Activated CD8-positive, alpha-beta memory T cell treated with anti-CD3 and anti-CD28 coated beads, Interleukin-2, amount 50 U/mL, for 48 hours (primary cell): ENCODE measurements around the gene RNU1-3.
"Not testable (repeated sequence)": the region's sequence is repeated elsewhere in the genome, so short reads cannot be mapped to it uniquely, and the experiment has no call there.

Experiments used
- DNase-seq: peaks from one replicate; pipeline ENCODE4 v3.0.0-alpha.2; 2020

Gene RNU1-3

DNA sequence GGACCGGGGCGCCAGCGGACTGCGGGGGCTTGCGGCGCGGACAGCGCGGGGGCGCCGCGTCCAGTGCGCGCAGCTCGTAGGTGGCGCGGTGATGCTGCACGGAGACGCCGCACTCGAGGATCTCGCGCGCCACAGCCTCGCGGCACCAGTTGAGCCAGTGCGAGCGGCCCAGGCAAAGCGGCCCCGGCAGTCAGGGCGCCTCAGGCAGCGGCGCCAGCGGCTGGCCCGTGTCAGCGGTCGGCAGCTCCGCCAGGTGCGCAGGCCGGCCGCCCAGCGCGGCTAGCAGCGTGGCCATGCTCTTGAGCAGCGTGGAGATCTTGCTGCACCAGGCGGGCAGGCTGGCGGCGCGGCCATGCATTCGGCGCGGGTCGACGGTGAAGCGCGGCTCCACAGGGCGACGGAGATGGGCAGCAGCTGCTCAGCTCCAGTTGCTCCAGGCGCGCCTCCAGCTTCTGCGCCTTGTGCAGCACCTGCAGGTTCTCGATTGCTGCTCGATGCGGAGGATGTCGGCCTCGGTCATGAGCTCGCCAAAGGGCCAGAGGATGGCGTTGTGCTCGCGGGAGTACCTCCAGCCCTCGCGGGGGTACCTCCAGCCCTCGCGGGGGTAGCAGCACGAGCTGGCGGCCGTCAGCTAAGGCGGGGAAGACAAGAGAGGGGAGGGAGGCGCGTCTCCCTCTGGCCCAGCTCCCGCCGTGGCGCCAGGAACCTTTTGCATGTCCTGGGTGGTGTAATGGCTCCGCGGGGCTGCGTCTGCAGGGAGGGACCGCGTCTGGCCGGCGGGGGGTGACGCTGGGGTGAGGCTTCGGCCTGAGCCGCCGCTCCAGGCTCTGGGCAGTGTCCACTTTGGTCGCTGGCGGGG is 26.9 kb upstream of the RNU1-3 start:
- not testable (repeated sequence) for DNase-seq

DNA sequence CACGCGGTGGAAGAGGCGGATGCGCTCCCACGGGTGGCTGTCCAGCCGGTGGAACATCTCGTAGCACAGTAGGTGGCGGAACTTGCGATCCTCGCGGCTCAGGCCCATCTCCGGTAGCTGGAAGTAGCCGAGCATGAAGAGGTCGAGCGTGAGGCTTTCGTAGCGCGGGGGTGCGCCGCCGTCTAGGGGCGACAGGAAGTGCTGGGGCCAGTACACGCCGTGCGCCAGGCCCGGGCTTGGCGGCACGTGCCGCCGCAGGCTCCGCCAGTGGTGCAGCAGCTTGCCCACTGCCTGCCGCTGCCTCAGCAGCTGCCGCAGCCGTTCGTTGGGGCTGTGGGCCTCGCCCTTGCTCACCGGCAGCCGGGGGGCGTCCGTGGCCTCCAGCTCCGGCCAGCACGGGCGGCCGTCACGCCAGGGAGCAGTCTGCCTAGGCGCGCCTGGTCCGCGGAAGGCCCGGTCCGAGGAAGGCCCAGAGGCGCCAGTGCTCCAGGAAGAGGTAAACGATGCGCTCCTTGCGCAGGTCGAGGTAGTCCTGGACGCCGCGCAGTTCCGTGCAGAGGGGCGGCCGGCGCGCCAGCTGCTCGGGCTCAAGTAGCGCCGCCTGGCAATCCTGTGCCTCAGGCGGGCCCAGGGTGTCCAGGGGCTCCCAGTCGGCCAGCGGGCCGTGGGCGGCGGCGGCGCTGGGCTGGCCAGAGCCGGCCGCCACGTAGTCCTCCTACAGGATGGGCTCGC is 26.1 kb upstream of the RNU1-3 start:
- DNase-seq = not testable (repeated sequence)

DNA sequence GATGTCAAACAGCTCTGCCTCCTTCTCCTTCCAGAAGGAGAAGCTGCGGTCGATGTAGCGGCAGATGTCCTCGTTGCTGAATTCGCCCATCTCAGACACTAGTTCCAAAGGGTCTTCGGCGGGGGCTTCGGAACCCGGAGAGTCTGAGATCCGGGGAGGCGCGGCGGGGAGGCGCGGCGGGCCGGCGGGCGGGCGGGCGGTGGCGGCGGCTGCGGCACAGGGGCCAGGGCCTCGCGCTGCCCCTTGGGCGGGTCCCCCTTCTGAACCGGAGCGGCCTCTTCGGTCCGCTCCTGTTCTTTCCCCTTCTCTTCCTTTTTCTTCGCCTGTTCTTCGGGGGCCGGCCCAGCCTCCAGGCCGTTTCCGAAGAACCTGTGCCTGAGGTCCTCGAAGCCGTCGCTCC is 25.5 kb upstream of the RNU1-3 start:
- not testable (repeated sequence) for DNase-seq

DNA sequence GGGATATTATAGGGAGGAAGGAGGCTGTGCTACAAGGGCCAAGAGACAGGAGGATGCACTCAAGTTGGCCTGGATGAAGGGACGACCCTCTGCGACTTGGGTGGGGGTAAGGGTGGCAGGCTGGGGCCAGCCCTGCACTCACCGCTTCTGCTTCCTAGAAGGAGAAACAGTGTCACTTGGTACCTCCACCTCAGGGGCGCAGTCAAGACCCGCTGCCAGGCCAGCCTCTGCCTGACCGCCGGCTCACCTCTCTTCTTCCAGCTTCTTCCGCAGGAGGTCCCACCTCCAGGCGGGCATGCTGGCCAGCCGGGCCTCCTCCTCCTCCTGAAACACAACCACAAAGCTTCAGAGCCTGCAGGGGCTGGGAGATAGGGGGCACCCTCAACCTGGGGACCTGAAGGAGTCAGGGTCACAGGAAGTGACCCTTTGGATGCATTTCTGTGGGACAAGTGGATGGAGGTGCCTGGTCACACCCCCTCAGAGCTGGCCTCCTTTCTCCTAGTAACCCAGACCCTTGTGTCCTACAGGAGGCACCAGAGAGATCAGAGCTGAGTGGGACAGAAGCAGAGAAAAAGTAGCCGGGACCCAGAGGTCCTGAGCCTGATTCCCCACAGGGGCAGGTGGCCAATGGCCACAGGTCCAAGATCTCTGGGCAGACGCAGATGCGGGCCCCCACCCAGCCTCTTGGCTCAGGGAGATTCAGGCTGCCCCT is 24.4 kb upstream of the RNU1-3 start:
- DNase-seq = not testable (repeated sequence)

DNA sequence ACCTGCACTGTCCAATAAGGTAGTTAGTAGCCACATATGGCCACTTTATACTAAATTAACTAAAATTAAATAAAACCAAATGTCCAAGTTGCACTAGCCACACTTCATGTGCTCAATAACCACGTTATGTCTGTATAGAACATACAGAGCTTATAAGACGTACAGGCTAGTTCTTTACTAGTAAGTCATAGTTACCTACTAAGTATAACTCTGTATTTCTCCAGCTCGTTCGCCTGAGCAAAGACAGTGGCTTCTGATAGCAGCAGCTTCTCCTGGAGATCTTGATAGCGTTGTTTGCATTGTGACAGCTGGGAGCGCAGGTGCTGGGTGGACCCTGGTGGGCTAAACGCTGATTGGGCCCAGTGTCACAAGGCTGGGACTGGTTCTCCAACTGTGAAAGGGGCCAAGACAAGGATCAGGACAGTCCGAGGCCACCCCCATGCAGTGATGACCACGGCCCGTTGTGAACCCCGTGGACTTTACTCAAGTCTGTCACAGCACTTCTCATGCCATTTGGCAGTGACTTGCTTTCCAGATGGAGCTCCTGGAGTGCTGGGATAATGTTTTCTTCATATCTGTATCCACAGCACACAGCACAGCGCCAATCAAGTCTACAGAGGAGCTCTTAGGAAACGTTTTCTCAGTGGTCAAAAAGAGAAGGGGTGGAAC is 20.5 kb upstream of the RNU1-3 start:
- not testable (repeated sequence) for DNase-seq

DNA sequence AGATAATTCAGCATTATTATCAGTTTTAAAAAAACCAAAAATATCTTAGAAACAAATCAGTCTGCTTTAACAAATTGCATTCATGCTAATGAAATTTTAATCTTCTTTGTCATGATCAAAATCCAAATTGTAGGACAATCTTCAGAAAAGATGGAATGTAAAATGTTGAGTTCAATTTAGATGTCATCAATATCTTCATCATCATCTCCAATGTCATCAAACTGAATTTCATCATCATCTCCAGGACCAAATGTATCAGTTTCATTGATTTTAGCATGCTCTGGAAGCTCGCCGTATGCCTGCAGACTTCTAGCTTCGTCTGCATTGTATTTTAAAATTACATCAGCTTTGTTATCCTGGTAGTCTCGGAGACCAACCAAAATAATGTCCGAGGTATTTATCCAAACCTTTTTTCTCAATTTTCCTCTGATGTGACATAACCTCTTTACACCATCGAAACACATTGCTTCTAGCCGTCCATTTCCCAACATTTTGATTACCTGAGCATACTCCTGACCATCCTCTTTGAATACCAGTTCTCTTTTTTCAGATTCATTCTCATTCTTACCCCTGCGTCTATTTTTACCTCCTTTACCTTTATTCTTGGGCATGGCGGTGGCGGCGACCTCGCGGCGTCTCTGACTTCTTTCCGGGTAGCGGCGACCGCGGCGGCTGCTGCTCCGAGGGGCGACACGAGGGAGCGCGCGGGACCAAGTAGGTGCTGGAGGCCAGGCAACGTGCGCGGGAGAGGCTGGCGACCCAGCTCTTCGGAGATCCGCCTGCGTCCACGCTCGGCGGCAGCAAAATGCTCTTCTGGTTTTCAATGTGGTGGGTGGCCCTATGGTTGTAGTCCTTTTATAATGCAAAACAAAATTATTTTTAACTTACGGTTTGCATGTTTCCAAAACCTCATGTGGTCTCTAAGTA is 19.0 kb upstream of the RNU1-3 start:
- DNase-seq = not testable (repeated sequence)

DNA sequence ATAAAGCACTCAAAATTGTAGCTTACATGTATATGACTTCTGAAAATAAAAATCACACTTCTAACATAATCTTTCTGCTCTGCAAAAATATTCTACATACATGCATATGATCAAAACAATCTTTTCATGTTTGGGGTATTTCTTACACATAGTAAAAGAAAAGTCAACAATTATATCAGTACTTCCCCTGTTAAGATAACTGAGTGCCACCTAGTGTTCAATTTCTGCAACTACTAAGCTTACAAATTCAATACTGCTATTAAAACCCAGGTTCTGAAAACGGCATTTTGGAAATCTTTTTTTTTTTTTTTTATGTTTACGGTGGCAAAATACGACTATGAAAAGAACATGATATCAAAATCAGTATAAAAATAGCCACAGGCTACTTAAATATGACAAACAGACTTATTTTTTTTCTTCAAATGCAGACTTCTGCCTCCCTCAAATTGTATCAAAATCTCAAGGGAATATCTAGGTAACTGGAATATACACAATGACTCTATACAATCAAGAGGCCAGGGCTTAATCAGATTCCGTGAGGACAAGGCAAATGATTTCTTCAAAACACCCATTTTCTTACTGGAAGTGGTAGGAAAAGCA is 18.1 kb upstream of the RNU1-3 start:
- DNase-seq = not testable (repeated sequence)

DNA sequence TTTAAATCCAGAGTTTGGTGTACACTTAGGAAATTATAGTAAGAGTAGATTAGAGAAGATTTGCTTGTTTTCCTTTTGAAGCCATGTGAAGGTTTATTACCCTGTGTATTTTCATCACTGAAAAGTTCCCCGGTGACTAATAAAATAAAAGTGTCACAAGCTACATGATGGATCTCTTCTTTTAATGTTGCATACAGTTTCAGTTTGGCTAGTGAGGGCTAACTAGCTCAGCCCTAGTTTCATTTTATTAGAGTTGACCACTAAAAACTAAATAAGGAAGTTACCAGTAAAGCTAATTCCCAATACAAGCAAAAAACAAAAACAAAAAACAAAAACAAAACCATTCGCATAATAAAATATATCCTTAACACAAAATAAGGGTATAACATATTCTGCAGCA is 17.4 kb upstream of the RNU1-3 start:
- not testable (repeated sequence) for DNase-seq

- DNase-seq = not testable (repeated sequence)
Observed at GRCh38 chr1:16682803-16683202, 16.1 kb upstream of the RNU1-3 start.

DNA sequence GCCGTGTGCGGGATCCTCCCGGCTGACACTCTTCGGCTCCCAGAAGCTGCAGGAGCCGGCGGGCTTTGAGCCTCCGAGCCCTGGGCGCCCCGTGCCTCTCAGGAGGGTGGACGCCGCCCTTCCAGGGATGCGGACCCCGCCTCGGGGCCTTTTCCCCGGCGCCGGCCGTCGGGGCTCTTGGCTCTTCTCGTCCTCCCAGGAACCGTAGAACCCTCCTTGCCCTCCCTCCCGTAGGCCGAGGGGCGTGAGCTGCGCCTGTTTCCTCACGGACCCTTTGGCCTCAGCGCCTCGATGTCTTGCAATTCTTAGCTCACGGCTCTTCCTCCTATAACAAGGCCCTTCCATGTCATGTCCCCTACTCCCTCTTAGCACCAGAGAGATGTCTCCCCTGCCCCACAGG is 13.6 kb upstream of the RNU1-3 start:
- DNase-seq = not testable (repeated sequence)

DNA sequence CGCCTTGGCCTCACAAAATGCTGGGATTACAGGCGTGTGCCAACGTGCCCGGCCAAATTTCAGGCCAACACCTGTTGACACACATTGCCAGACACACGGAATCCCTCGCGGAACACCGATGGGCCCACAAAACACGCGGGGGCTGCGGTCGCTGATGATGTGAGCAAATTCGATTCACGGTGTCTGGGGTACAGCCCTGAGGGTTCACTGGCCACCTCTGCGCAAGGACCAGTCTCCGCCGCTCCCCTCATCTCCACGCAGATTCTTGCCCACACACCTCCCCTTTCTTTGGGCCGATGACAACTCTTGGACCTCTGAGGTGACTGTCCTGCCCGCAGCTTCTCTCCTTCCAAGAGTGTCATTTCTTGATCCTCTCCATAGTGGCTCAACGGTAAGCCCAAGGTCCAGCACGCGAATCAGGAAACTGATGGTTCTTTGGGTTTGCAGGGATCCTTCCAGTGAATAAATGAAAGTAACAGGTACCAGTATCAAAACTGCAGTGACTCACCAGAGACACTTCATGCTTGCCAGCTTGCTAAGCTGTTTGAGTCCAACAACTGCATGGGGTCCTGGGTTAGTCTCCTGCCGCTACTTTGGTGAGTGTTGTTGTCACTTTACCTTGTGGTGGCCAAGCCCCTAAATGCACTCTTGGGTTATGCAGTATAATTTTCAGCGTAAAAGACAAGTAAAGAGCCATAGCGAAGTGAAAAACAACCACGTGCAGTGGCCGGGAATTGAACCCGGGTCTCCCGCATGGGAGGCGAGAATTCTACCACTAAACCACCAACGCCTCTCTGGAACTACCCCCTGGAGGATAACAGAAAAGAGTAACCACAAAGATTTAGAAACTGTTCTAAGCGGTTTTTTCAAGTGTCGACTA is 11.0 kb upstream of the RNU1-3 start:
- peak; percentile 89 for DNase-seq

DNA sequence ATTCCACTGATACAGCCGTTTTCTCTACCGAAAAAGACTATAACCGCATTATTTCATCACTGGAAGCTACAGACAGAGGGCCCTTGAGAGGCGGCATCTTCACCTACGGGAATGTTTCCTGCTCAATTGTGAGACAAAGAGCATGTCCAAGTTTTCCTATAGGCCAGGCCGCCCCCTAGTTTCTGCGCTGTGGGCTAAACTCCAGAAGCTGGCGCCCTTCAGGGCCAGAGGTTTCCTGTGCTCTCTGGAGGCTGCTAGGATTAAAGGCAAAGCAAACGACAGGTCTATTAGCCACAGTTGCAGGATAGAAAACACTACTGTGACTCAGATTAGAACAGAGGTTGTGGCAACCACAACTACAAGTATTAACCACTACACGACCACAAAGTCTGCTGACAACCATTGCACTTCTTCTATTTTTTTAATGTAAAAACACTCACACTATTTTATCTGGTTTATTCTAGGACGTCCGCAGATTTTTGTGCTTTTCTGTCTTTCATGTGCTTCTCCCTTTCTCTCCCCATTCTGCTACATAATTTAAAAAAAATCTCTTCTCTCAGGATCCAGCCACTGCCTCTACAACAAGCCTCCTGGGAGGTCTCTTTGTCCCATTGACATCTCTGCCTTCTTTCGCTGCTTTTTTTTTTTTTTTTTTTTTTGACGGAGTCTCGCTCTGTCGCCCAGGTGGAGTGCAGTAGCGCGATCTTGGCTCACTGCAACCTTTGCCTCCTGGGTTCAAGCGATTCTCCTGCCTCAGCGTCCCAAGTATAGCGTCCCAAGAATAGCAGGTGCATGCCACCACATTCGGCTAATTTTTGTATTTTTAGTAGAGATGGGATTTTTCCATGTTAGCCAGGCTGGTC is 10.1 kb upstream of the RNU1-3 start:
- DNase-seq = not testable (repeated sequence)

DNA sequence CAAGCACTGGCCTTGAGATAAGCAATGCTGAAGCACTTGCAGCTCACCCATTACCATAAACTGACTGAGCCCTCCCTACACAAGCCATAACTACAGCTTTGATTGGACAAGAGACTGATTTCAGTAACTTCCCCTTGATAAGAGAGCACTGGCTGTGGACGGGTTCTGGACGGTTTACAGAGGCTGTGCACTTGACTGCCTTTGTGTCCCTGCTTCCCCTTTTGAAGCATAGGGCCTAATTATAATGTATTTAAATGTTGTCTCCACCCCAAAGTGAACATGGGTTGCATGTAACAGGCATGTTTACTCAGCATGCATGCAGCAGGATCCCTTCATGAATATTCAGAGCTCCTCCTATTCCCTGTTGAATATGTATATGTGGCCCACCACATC is 8.4 kb upstream of the RNU1-3 start:
- DNase-seq = not testable (repeated sequence)

- not testable (repeated sequence) for DNase-seq
Observed at GRCh38 chr1:16673976-16674375, 7.2 kb upstream of the RNU1-3 start.

- DNase-seq = not testable (repeated sequence)
Observed at GRCh38 chr1:16665836-16666235, 912 bp downstream of the RNU1-3 start.

DNA sequence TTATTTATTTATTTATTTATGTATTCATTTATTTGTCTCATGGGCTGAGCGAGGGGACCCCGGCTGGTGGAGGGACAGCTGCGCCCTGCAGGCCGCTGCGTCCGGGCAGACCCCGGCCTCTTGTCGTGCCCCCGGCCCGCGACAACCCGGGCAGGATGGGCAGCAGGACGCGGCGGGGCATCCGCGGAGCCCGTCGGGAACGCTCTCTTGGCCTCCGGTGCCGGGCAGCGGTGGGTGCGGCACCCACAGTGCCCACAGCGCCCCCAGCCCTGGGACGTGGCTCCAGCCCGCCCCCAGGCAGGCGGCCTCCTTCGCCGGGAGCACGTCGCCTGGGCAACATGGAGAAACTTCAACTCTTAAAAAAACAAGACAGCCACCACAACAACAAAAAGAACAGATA is 8.5 kb downstream of the RNU1-3 start:
- DNase-seq = not testable (repeated sequence)

GRCh38 chr1:16656981-16657683 is 9.6 kb downstream of the RNU1-3 start:
- DNase-seq = not testable (repeated sequence)

- not testable (repeated sequence) for DNase-seq
Observed at GRCh38 chr1:16656574-16656973, 10.2 kb downstream of the RNU1-3 start.
